ENCODE data around the gene LRRC52. TPM values are rescaled to one million over a fixed set of nuclear protein-coding genes. Genes with fewer than 3 reads are reported as not detected.

LRRC52 gene
- polyA plus RNA-seq, 1 experiment: not detected

GRCh38 chr1:165527251-165528007 is 16.4 kb upstream of the LRRC52 start:
- CTCF ChIA-PET: no interaction called here
- Histone ChIP-seq H3K27ac (ENCODE audit: low read depth, low read length) (no peak overlapping the region), H3K27me3 (ENCODE audit: control insufficient read depth, insufficient read depth, low read length) (peaks cover 2% of the 10 kb centered on the region), H3K4me3 (ENCODE audit: low read depth, low read length) (no peak overlapping the region), H3K9me3 (ENCODE audit: control insufficient read depth, insufficient read depth, low read length) (no peaks in the 10 kb centered on the region)
- no peak for TF ChIP-seq CTCF (IDR thresholded peaks at IDR 0.05; ENCODE audit: low read depth, low read length)
- no peak for DNase-seq (ENCODE audit: low read depth, low spot score)
- POLR2A ChIA-PET: no interaction called here

GRCh38 chr1:165531021-165531420 is 12.8 kb upstream of the LRRC52 start:
- no peak overlapping the region for H3K4me3 ChIP-seq (ENCODE audit: low read depth, low read length)
- no peak for TF ChIP-seq CTCF (IDR thresholded peaks at IDR 0.05; ENCODE audit: low read depth, low read length)
- H3K9me3 ChIP-seq (ENCODE audit: control insufficient read depth, insufficient read depth, low read length): no peaks in the 10 kb centered on the region
- CTCF ChIA-PET: no interaction called here
- peaks cover 4% of the 10 kb centered on the region for H3K27me3 ChIP-seq (ENCODE audit: control insufficient read depth, insufficient read depth, low read length)
- H3K27ac ChIP-seq (ENCODE audit: low read depth, low read length): no peak overlapping the region
- POLR2A ChIA-PET: no interaction called here
- no peak for DNase-seq (ENCODE audit: low read depth, low spot score)

- no peaks in the 10 kb centered on the region for H3K9me3 ChIP-seq (ENCODE audit: control insufficient read depth, insufficient read depth, low read length)
- DNase-seq (ENCODE audit: low read depth, low spot score): no peak
- ChIA-PET POLR2A (no interaction called here), CTCF (no interaction called here)
- TF ChIP-seq CTCF (IDR thresholded peaks at IDR 0.05; ENCODE audit: low read depth, low read length): no peak
- no peak overlapping the region for H3K27ac ChIP-seq (ENCODE audit: low read depth, low read length)
- no peak overlapping the region for H3K4me3 ChIP-seq (ENCODE audit: low read depth, low read length)
- peaks cover 4% of the 10 kb centered on the region for H3K27me3 ChIP-seq (ENCODE audit: control insufficient read depth, insufficient read depth, low read length)
Measured at GRCh38 chr1:165532053-165532452, 11.7 kb upstream of the LRRC52 start.

- no peak for TF ChIP-seq CTCF (IDR thresholded peaks at IDR 0.05; ENCODE audit: low read depth, low read length)
- Histone ChIP-seq H3K27ac (ENCODE audit: low read depth, low read length) (no peak overlapping the region), H3K27me3 (ENCODE audit: control insufficient read depth, insufficient read depth, low read length) (peaks cover 4% of the 10 kb centered on the region), H3K9me3 (ENCODE audit: control insufficient read depth, insufficient read depth, low read length) (no peaks in the 10 kb centered on the region), H3K4me3 (ENCODE audit: low read depth, low read length) (no peak overlapping the region)
- DNase-seq (ENCODE audit: low read depth, low spot score): no peak
- POLR2A ChIA-PET: no interaction called here
- CTCF ChIA-PET: no interaction called here
Measured at GRCh38 chr1:165533254-165533653, 10.5 kb upstream of the LRRC52 start.

- POLR2A ChIA-PET: no interaction called here
- Histone ChIP-seq H3K27ac (ENCODE audit: low read depth, low read length) (no peak overlapping the region), H3K27me3 (ENCODE audit: control insufficient read depth, insufficient read depth, low read length) (peaks cover 4% of the 10 kb centered on the region), H3K9me3 (ENCODE audit: control insufficient read depth, insufficient read depth, low read length) (no peaks in the 10 kb centered on the region), H3K4me3 (ENCODE audit: low read depth, low read length) (no peak overlapping the region)
- CTCF ChIA-PET: no interaction called here
- no peak for TF ChIP-seq CTCF (IDR thresholded peaks at IDR 0.05; ENCODE audit: low read depth, low read length)
- no peak for DNase-seq (ENCODE audit: low read depth, low spot score)
Measured at GRCh38 chr1:165536016-165536415, 7.8 kb upstream of the LRRC52 start.
